HG02840 (cell line): ENCODE results near the gene TMEM14B.
"Not testable (repeated sequence)": the region's sequence is repeated elsewhere in the genome, so short reads cannot be mapped to it uniquely, and the experiment has no call there.

Source experiments
- ATAC-seq: cut with Tn5 transposase; IDR thresholded peaks from one replicate; pipeline ENCODE4 v1.9.1; 2021; ENCODE audit warnings: mild to moderate bottlenecking, moderate library complexity, moderate number of reproducible peaks; ENCODE audit not compliant: unreplicated experiment, low FRiP score

TMEM14B gene

DNA sequence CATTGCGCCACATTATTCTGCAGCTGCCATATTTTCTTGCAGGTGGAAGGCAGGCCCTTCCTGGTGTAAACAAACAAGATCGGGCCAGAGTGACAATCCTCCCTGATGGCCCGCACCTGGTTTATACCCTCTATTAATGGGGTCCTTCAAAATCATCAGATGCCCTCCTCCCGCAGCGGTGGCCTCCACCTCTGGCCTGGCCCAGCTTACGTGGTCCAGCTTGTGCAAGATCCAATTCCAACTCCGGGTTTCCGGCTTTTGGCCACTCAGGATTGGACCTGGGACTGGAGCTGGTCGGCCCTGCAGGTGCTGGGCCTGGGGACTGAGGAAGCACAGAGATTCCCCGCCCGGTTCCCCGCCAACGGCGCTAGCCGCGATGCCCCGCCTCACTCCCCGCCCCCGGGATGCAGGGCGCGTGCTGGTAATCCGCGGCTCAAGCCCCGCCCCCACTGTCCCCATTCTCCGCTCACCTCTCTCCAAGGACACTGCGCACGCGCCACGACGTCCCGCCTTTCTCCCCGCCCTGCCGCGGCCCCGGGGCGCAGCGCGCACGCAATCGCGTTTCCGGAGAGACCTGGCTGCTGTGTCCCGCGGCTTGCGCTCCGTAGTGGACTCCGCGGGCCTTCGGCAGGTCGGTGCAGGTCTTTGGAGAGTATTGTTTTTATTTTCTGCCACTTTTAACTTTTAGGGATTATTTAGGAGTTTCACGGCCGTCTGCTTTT, at the start of gene TMEM14B:
Gene TMEM14B (plus strand): TSS at position 555 of the 722 bp plus-strand sequence. CDS start 1,441 bp downstream, outside the sequence.
- peak; percentile 96 for ATAC-seq

DNA sequence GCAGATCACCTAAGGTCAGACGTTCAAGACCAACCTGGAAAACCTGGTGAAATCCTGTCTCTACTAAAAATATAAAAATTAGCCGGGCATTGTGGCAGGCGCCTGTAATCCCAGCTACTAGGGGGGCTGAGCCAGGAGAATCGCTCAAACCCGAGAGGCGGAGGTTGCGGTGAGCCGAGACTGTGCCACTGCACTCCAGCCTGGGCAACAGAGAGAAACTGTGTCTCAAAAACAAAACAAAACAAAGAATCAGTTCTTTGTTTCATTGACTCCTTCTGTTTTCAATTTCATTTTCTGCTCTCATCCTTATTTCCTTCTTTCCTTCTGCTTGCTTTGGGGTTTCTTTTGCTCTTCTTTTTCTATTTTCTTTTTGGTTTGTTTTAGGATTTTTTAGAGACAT, 33.6 kb upstream of the TMEM14B start:
- ATAC-seq = no peak

DNA sequence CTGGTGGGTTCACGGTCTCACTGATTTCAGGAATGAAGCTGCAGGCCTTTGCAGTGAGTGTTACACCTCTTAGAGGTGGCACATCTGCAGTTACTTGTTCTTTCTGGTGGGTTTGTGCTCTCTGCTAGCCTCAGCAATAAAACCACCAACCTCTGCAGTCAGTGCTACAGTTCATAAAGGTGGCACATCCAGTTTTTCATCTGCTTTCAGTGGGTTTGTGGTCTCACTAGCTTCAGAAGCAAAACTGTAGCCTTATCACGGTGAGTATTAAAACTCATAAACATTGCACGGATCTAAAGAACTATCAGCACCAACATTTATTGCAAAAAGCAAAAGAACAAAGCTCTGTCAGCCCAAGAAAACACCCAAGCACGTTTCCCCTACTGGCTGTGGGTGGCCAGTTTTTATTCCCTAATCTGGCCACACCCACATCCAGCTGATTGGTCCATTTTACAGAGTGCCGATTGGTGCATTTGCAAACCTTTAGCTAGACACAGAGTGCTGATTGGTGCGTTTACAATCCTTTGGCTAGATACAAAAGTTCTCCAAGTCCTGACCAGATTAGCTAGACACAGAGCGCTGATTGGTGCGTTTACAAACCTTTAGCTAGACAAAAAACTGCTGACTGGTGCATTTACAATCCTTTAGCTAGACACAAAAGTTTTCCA, 28.2 kb upstream of the TMEM14B start:
- no peak for ATAC-seq

DNA sequence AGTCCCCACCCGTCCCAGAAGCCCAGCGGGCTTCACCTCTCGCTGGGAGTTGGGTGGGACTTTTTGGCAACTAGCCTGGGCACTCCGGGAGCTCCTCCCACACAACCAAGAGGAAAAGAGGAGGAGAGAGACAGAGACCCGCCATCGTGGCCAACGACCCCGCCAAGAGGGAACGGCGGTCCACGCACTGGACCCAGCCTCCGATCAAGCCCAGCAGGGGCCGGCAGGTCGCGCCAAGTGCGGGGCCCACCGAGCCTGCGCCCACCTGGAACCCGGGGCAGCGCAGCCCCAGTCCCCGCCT, 27.7 kb upstream of the TMEM14B start:
- ATAC-seq = no peak

DNA sequence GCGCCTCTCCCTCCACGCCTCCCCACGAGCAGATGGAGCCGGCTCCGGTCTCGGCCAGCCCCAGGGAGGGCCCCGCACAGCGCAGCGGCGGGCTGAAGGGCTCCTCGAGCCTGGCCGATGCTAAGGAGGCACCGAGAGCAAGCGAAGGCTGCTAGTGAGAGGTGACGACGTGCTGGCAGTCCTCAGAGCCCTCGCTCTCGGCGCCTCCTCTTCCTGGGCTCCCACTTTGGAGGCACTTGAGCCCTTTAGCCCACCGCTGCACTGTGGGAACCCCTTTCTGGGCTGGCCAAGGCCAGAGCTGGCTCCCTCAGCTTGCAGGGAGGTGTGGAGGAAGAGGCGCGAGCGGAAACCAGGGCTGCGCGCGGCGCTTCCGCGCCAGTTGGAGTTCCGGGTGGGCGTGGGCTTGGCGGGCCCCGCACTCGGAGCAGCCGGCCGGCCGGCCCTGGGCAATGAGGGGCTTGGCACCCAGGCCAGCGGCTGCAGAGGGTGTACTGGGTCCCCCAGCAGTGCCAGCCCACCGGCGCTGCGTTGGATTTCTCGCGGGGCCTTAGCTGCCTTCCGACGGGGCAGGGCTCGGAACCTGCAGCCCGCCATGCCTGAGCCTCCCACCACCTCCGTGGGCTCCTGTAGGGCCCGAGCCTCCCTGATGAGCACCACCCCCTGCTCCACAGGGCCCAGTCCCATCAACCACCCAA, 27.2 kb upstream of the TMEM14B start:
- ATAC-seq = no peak

DNA sequence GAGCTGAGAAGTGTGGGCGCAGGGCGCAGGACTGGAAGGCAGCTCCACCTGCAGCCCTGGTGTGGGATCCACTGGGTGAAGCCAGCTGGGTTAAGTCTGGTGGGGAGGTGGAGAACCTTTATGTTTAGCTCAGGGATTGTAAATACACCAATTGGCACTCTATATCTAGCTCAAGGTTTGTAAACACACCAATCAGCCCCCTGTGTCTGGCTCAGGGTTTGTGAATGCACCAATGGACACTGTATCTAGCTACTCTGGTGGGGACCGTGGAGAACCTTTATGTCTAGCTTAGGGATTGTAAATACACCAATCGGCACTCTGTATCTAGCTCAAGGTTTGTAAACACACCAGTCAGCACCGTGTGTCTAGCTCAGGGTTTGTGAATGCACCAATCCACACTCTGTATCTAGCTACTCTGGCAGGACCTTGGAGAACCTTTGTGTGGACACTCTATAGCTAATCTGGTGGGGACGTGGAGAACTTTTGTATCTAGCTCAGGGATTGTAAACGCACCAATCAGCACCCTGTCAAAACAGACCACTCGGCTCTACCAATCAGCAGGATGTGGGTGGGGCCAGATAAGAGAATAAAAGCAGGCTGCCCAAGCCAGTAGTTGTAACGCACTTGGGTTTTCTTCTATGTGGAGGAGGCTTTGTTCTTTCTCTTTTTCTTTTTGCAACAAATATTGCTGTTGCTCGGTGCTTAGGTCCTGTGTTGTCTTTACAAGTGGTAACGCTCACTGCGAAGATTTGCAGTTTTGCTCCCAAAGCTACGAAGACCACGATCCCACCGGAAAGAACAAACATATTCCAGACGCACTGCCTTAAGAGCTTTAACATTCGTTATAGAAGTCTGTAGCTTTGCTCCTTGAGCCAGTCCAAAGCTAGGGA, 26.4 kb upstream of the TMEM14B start:
- ATAC-seq = not testable (repeated sequence)

DNA sequence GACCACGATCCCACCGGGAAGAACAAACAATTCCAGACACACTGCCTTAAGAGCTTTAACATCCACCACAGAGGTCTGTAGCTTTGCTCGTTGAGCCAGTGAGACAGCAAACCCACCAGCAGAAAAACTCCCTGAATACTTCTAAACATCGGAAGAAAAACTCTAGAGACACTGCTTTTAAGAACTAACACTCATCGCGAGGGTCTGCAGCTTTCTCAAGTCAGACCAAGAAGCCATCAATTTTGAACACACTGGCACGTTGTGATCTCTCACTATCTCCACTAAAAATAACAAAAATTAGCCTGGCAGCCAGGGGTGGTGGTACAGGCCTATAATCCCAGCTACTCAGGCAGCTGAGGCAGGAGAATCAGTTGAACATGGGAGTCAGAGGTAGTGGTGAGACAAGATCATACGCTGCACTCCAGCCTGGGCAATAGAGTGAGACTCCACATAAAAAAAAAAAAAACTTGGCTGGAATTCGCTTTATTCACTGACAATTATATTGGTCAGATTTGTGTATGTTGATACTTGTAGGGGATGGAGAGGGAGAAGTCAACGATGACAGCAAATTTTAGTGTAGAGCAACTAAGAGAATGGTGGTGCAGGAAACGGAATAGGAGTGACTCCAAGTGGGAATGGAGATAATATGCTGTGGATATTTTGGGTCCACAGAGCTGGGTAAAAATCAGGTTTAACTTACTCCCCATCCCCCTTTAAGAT, 25.6 kb upstream of the TMEM14B start:
- no peak for ATAC-seq

DNA sequence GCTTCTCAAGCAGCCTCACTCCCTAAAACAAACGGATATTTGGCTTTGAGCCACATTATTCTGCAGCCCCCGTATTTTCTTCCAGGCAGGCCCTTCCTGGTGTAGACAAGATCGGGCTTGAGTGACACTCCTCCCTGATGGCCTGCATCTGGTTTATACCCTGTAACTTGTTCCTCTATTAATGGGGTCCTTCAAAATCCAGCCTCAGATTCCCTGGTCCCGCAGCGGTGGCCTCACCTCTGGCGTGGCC, 25.1 kb upstream of the TMEM14B start:
- ATAC-seq = no peak

DNA sequence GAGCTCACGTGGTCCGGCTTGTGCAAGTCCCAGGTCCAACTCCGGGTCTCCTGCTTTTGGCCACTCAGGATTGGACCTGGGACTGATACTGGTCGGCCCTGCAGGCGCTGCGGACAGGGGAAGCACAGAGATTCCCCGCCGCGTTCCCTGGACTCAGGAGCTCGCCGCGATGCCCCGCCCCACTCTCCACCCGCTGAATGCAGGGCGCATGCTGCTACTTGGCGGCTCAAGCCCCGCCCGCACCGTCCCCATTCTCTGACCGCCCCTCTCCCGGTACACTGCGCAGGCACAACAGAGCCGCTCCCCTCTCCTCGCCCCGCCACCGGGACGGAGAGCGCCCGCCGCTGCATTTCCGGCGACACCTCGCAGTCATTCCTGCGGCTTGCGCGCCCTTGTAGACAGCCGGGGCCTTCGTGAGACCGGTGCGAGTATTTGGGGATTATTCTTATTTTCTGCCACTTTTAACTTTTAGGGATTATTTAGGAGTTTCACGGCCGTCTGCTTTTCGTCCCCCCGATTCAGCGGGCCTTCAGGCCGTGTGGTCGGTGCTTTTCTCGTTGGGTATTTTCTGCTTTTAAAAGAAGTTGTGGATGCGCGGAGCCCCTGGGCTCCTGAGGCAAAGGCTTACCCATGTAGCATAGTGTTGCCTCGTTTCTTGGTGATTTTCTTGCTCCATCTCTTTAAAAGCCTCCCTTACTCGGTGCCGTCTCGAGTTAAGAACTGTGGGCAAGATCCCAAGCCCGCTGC, 24.6 kb upstream of the TMEM14B start, which contains the start of gene TMEM14C:
Gene TMEM14C (plus strand): TSS at position 251 of the 747 bp plus-strand sequence. CDS start 1,544 bp downstream, outside the sequence.
- ATAC-seq = peak; percentile 99

DNA sequence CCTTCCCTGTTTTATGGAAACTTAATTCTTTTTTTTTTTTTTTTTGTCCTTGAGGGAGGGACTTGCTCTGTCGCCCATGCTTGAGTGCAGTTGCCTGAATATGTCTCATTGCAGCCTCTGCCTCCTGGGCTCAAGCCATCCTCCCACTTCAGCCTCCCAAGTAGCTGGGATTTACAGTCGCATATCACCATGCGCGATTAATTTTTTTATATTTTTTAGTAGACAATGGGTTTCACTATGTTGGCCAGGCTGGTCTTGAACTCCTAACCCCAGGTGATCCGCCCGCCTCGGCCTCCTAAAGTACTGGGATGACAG, 24.1 kb upstream of the TMEM14B start:
- ATAC-seq = no peak

DNA sequence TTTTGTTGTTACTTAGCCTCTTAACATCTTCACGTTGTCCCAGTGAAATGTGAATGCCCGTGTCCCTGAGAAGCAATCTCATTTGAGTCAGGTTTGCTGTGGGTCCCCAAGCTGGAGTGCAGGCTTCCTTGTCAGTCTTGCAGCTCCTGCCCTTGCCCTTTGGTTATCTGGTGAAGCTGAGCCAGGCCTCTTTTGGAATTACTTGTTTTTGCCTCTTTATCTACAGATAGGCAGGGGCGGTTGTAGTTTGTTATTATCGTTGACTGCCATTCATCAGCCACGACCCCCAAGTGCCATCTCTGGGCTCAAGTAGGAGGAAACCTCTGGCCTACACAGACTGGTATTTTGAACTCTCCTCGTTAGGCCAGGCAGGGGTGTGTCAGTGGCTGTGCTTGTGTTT, 22.6 kb upstream of the TMEM14B start:
- no peak for ATAC-seq

DNA sequence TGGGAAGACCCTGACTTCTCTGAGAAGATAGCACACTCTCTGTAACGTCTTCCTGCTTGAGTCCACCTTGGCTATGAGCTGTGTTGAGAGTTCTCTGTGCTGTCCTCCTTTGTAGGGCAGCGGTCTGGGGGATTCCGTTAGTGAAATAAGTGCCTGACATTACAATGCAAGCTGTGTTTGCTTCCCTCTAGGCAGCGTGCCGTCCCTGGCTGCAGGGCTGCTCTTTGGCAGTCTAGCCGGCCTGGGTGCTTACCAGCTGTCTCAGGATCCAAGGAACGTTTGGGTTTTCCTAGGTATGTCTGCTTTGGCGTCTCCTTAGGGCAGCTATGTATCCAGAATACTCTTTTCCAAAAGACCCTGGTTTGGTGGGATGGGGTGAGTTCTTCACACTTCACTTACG, 21.9 kb upstream of the TMEM14B start:
- ATAC-seq = no peak

DNA sequence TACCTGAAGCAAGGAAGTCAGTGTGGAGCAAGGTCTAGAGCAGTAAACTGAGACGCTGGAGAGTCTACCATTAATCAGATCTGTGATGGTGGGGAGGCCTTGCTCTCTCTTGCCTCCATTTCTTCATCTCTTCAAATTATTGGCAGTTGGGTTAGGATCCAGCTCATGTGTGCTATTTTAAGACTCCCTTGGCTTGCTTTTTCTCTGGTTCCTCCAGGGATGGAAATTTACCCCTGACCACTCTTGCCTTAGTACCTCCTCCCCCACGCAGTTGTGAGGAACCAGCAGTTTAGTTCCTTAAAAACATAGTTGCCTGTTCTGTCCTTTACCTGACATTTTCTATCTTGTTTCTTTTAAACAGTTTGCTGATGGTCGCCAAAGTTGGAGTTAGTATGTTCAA, 17.4 kb upstream of the TMEM14B start:
- ATAC-seq = no peak

DNA sequence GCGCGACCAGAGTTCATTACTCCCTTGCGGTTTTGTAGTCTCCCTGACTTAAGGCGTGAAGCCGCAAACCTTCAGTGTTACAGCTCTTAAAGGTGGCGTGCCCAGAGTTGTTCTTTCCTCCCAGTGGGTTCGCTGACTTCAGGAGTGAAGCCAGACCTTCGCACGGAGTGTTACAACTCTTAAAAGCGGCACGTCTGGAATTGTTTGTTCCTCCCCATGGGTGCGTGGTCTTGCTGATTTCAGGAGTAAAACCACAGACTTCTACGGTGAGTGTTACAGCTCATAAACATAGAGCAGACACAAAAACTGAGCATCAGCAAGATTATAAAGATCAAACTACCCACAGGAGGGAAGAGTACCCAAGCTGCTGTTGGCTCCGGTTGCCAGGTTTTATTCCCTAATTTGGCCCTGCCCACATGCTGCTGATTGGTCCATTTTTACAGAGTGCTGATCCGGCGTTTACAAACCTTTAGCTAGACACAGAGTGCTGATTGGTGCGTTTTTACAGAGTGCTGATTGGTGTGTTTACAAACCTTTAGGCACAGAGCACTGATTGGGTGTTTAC, 14.4 kb upstream of the TMEM14B start:
- no peak for ATAC-seq

DNA sequence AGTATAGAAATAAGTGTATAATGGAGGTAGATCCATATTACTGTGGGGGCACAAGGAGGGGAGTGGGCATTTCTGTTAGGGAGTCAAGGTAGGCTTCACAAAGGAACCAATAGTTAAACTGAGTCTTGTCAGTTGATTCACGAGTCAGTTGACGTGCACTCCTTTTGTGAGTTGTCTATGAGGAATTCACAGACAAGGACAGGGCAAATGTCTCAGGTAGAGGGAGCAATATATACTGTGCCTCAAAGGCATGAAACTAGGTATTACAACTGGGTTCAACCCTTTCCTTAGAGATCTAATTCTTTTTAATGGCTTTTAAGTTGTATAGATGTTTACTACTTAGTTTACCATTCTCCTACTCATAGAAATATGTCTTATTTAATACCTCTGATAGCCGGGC, 13.7 kb upstream of the TMEM14B start:
- no peak for ATAC-seq

DNA sequence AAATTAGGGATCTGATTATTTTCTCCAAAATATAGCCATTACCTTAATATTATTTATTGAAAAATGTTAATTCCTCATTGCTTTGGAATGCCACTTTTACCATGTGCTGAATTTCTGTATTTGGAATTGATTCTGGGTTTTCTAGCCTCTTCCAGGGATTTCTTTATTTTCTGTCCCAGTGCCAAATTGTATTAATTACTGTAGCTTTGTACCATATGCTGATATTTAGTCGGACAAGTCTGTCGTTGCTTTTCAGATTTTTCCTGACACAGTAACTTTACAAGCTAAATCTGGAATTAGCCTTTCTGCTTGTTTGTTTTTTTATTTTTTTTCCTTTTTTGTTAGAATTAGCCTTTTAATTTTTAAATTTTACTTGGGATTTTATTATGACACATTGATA, 10.9 kb upstream of the TMEM14B start:
- ATAC-seq = no peak

DNA sequence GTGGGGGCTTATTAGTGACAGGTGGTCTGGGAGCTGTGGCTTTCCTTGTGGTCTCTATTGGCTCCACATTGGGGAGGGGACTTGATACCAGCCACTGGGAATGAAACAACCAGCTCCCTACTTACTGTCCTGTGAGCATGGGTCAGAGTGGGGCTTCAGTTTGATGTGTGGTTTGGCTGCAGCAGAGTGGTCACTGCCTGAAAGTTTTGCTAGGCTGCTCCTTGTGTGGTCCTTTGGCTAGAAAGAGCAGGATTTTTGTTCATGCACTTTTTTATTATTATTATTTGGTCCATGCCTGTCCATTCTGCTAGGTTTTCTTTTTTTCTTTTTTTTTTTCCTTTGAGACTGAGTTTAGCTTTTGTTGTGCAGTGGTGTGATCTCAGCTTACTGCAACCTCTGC, 7.5 kb upstream of the TMEM14B start:
- no peak for ATAC-seq

DNA sequence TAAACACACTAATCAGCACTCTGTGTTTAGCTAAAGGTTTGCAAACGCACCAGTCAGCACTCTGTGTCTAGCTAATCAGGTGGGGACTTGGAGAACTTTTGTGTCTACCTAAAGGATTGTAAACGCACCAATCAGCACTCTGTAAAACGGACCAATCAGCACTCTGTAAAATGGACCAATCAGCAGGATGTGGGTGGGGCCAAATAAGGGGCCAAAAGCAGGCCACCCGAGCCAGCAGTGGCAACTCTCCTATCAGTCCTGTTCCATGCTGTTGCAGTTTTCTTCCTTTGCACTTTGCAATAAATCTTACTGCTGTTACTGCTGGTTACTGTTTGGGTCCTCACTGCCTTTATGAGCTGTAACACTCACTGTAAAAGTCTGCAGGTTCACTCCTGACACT, 6.0 kb upstream of the TMEM14B start:
- ATAC-seq = not testable (repeated sequence)

DNA sequence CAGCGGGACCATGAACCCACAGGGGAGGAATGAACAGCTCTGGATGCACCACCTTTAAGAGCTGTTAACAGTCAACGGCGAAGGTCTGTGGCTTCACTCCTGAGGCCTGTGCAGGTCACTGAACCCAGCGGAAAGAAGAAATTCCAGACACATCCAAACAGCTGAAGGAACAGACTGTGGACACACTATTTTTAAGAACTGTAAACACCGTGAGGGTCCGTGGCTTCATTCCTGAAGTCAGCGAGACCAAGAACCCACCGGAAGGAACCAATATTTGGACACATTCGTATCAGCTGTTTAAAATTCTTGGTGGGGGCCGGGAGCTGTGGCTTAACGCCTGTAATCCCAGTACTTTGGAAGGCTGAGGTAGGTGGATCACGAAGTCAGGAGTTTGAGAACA, 5.4 kb upstream of the TMEM14B start:
- ATAC-seq = no peak

DNA sequence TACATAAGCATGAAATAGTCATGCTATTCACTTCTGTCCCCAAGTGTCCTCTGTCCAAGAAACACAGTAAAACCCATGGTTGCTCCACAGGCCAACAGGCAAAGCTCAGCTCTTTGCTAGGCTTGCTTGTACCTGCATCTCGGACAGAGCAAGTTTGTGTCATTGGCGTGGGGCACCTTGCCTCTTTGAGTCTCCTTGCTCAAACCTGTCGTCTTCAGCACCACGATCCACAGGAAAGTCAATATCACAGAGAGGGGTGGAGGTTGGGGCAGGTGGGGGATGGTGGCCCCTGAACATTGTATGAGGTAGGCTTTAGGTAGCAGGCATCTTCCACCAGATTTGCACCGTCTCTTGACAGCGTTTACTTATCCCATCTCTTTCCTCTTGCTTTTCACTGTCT, 4.1 kb upstream of the TMEM14B start:
- no peak for ATAC-seq
